Measurements from ENCODE around the gene NPC1.

The NPC1 gene

DNA sequence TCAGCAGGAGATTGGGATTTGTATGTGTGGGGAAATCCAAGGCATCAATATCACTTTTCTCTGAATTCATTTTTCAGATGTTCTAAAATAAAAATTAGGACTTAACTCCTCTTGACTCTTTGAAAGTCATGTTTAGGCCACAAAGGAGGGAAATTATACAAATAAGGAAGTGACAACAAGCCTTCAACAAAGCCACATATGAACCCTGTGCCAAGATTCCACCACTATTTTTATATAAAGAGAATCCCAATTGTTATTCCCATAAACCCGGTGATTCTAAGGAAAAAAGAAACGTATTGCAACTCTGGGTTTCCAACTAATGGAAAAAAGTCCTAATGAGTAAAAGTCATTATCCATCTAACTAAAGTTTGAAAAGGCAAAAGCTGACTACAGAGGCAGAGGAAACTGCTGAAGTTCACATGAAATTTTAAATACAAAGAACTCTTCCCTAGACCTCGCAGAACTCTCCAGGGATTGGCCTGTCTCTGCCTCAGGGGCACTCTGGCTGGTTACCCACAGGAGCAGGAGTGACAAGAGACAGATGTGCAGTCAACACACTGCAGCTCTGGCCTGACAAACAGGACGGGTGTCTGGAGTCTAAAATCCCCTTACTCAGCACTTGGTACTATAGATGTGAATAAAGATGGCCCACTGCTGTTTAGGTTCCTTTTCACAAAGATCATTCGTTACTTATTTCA, 11.5 kb downstream of the NPC1 start:
- Histone ChIP-seq H3K79me2 (ENCODE audit: insufficient read depth, low read length) (no peaks in the 10 kb centered on the region), H3K36me3 (ENCODE audit: insufficient read depth, low read length) (peaks cover 38% of the 10 kb centered on the region), H2AFZ (ENCODE audit: low read length) (no peak overlapping the region), H3K4me1 (ENCODE audit: insufficient read depth, low read length, severe bottlenecking) (peaks cover 34% of the 10 kb centered on the region), H3K9me3 (ENCODE audit: low read length) (no peaks in the 10 kb centered on the region), H3K9ac (ENCODE audit: low read length) (no peak overlapping the region), H4K20me1 (ENCODE audit: insufficient read depth, low read length) (no peaks in the 10 kb centered on the region), H3K4me2 (ENCODE audit: low read length) (no peak overlapping the region), H3F3A (ENCODE audit: insufficient read depth, low read length) (no peaks in the 10 kb centered on the region), H3K4me3 (ENCODE audit: low read depth, low read length, poor library complexity, severe bottlenecking) (no peak overlapping the region), H3K9me2 (ENCODE audit: low read depth, low read length) (no peaks in the 10 kb centered on the region), H3K27me3 (ENCODE audit: insufficient read depth, low read length) (no peaks in the 10 kb centered on the region), H3K27ac (ENCODE audit: low read depth, low read length, poor library complexity, severe bottlenecking) (peak overlapping the region; percentile 10)
- TF ChIP-seq, protein P1, sequence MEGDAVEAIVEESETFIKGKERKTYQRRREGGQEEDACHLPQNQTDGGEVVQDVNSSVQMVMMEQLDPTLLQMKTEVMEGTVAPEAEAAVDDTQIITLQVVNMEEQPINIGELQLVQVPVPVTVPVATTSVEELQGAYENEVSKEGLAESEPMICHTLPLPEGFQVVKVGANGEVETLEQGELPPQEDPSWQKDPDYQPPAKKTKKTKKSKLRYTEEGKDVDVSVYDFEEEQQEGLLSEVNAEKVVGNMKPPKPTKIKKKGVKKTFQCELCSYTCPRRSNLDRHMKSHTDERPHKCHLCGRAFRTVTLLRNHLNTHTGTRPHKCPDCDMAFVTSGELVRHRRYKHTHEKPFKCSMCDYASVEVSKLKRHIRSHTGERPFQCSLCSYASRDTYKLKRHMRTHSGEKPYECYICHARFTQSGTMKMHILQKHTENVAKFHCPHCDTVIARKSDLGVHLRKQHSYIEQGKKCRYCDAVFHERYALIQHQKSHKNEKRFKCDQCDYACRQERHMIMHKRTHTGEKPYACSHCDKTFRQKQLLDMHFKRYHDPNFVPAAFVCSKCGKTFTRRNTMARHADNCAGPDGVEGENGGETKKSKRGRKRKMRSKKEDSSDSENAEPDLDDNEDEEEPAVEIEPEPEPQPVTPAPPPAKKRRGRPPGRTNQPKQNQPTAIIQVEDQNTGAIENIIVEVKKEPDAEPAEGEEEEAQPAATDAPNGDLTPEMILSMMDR (IDR thresholded peaks at IDR 0.05; ENCODE audit: low read length) = no peak
- TF ChIP-seq EZH2 (IDR thresholded peaks at IDR 0.05; ENCODE audit: borderline replicate concordance, low read length) = no peak

- Histone ChIP-seq H3K4me3 (ENCODE audit: low read depth, low read length, poor library complexity, severe bottlenecking) (no peak overlapping the region), H3K9me3 (ENCODE audit: low read length) (no peaks in the 10 kb centered on the region), H3K9me2 (ENCODE audit: low read depth, low read length) (no peaks in the 10 kb centered on the region), H3K4me2 (ENCODE audit: low read length) (no peak overlapping the region), H3K9ac (ENCODE audit: low read length) (no peak overlapping the region), H3K27me3 (ENCODE audit: insufficient read depth, low read length) (no peaks in the 10 kb centered on the region), H3F3A (ENCODE audit: insufficient read depth, low read length) (no peaks in the 10 kb centered on the region), H4K20me1 (ENCODE audit: insufficient read depth, low read length) (no peaks in the 10 kb centered on the region), H3K36me3 (ENCODE audit: insufficient read depth, low read length) (peaks cover 47% of the 10 kb centered on the region), H3K4me1 (ENCODE audit: insufficient read depth, low read length, severe bottlenecking) (peaks cover 25% of the 10 kb centered on the region), H3K79me2 (ENCODE audit: insufficient read depth, low read length) (no peaks in the 10 kb centered on the region), H2AFZ (ENCODE audit: low read length) (no peak overlapping the region), H3K27ac (ENCODE audit: low read depth, low read length, poor library complexity, severe bottlenecking) (no peak overlapping the region)
- TF ChIP-seq, protein P1 (IDR thresholded peaks at IDR 0.05; ENCODE audit: low read length) = no peak
- no peak for TF ChIP-seq EZH2 (IDR thresholded peaks at IDR 0.05; ENCODE audit: borderline replicate concordance, low read length)
Observed at GRCh38 chr18:23573626-23574431, 12.5 kb downstream of the NPC1 start.

- no peaks in the 10 kb centered on the region for H3F3A ChIP-seq (ENCODE audit: insufficient read depth, low read length)
- no peak overlapping the region for H3K27ac ChIP-seq (ENCODE audit: low read depth, low read length, poor library complexity, severe bottlenecking)
- peaks cover 55% of the 10 kb centered on the region for H3K36me3 ChIP-seq (ENCODE audit: insufficient read depth, low read length)
- H3K27me3 ChIP-seq (ENCODE audit: insufficient read depth, low read length) = no peaks in the 10 kb centered on the region
- no peaks in the 10 kb centered on the region for H4K20me1 ChIP-seq (ENCODE audit: insufficient read depth, low read length)
- H3K4me3 ChIP-seq (ENCODE audit: low read depth, low read length, poor library complexity, severe bottlenecking) = no peak overlapping the region
- H3K4me1 ChIP-seq (ENCODE audit: insufficient read depth, low read length, severe bottlenecking) = peaks cover 16% of the 10 kb centered on the region
- H3K9me2 ChIP-seq (ENCODE audit: low read depth, low read length) = no peaks in the 10 kb centered on the region
- no peak overlapping the region for H3K9ac ChIP-seq (ENCODE audit: low read length)
- TF ChIP-seq EZH2 (IDR thresholded peaks at IDR 0.05; ENCODE audit: borderline replicate concordance, low read length) = no peak
- TF ChIP-seq, protein P1 (IDR thresholded peaks at IDR 0.05; ENCODE audit: low read length) = no peak
- H3K79me2 ChIP-seq (ENCODE audit: insufficient read depth, low read length) = no peaks in the 10 kb centered on the region
- no peak overlapping the region for H3K4me2 ChIP-seq (ENCODE audit: low read length)
- H2AFZ ChIP-seq (ENCODE audit: low read length) = no peak overlapping the region
- no peaks in the 10 kb centered on the region for H3K9me3 ChIP-seq (ENCODE audit: low read length)
Observed at GRCh38 chr18:23573020-23573419, 13.3 kb downstream of the NPC1 start.
